GM18867 (cell line): ENCODE data around the gene FXN.
A peak's percentile ranks its signal among the peaks of the same experiment; 100 is the strongest.
"Not testable (repeated sequence)": the region's sequence is repeated elsewhere in the genome, so short reads cannot be mapped to it uniquely, and the experiment has no call there.

Experiments used
- ATAC-seq: cut with Tn5 transposase; IDR thresholded peaks from one replicate; pipeline ENCODE4 v1.9.1; 2021; ENCODE audit warnings: mild to moderate bottlenecking, moderate library complexity; ENCODE audit not compliant: unreplicated experiment

Gene FXN

GRCh38 chr9:69097923-69098593 is 62.5 kb downstream of the FXN start:
- no peak for ATAC-seq

GRCh38 chr9:69103348-69103996 is 67.9 kb downstream of the FXN start:
- not testable (repeated sequence) for ATAC-seq

- no peak for ATAC-seq
These were observed 69.4 kb downstream of the FXN start for GRCh38 chr9:69104830-69105527.

DNA sequence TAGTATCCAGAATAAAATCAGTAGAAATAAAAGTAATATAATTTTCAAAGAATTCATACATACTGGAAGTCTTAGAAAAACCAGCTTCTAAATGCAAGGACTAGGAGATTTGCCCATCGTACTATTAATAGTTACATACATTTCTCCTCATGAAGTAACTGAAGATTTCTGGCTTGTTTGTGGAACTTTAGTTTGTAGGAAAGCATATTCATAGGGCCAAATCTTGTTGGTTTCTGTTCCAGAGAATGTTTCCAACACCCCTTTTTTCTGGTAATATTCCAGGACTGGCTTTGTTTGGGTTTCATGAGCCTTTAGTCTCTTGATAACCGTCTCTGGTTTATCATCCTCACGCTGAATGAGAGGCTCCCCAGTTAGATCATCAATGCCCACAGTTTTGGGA is 72.2 kb downstream of the FXN start:
- ATAC-seq, result no peak

GRCh38 chr9:69108706-69109105 is 73.2 kb downstream of the FXN start:
- not testable (repeated sequence) for ATAC-seq

DNA sequence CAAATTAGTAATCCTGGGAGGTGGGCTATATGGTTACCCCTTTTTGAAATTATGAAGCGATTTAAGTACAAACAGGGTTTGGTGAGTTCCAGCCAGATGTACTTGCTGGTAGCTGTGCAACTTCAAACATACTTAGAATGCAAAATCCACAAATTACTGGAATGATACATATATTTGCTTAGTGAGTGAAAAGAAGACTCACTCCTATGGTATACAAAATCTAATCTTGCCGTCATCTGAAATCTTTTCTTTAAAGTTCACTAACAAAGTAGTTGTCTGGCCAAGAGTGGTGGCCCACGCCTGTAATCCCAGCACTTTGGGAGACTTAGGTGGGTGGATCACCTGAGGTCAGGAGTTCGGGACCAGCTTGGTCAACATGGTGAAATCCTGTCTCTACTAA is 73.6 kb downstream of the FXN start:
- no peak for ATAC-seq

DNA sequence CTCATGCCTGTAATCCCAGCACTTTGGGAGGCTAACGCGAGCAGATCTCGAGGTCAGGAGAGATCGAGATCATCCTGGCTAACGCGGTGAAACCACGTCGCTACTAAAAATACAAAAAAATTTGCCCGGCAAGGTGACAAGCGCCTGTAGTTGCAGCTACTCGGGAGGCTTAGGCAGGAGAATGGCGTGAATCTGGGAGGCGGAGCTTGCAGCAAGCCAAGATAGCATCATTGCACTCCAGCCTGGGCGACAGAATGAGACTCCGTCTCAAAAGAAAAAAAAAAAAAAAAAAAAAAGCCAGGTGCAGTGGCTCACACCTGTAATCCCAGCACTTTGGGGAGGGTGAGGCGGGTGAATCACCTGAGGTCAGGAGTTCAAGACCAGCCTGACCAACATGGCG is 77.1 kb downstream of the FXN start:
- not testable (repeated sequence) for ATAC-seq

GRCh38 chr9:69115621-69116020 is 80.1 kb downstream of the FXN start:
- no peak for ATAC-seq

DNA sequence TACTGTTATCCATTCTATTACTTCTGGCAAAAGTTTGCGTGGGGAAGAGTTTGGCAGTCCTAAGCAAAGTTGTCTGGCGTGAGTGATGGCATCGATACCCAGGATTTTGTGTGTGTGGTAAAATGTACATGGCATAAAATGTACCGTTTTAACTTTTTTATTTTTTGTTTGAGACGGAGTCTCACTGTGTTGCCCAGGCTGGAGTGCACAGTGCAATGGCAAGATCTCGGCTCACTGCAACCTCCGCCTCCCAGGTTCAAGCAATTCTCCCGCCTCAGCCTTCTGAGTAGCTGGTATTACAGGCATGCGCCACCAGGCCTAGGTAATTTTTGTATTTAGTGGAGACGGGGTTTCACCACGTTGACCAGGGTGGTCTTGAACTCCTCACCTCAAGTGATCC is 83.1 kb downstream of the FXN start:
- no peak for ATAC-seq

DNA sequence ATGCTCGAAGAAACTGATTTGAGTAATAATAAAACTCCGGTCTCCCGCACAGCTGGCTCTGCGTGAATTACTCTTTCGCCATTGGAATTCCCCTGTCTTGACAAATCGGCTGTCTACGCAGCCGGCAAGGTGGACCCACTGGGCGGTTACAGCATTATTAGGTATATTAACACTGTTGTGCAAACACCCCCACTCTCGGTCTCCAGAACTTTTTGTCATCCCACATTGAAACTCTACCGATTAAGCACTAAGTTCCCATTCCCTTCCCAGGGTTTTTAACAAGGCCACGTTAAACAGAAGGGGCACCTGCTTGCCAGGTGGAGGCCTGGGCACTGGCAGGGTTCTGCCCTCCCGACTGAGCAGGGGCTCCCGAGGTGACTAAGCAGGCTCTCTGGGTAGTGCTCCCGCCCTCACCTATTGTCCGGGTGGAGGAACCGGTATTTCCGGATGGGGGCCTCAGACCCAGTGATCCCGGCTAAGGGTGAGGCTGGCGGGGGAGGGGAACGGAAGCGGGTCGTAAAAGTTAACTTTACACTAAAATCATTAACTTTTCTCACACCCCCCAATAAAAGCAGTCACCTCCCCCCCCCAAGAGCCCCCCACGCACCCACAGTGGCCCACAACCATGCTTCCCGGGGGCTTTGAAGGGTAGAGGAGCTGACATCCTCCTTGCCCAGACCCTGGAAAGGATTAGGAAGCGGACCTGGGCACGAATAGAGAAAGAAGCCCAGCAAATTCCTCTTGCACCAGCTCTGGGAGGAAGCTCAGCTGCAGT is 85.0 kb downstream of the FXN start:
- ATAC-seq, result no peak

DNA sequence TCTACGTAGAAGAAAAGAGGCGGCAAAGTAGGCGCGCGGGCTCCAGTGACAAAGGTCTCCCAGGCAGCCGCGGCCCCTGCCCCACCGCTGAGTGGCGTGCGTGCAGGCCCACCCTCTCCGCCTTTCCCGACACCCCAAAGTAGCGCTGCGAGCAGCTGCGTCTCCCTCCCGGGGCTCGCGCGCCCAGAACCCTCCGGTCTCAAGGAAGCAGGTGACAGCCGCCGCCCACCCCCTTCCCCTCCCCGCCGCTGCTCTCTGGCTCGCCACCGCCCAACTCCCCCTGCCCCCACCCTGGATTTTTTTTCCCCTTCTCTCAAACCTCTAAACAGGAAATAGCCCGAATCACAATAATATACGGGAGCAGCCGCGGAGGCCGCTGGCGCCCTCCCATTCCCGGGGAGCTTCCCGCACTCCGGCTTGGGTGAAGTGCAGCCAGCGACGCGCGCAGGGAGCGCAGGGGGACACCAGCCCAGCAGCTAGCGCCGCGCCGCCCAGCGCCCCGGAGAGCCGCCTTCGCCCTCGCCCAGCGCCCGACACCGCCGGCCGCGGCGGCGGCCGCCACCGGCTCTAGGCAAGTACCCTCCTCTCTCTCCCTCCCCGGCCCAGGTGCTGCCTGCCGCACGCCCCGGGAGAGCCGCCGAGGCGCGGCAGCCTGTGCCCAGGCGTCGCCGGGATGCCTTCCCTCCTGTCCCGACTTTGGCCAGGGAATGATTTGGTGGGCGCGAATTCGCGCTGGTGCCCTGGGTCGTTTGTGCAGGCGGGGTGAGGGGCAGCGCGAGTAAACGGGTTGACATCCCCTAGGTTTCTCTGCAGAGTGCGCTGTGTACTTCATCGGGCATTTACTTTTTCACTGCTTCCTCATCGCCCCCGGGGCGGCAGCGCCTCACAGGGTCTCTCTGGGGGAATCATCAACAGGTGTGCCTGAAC is 85.9 kb downstream of the FXN start:
- ATAC-seq, result peak; percentile 78

DNA sequence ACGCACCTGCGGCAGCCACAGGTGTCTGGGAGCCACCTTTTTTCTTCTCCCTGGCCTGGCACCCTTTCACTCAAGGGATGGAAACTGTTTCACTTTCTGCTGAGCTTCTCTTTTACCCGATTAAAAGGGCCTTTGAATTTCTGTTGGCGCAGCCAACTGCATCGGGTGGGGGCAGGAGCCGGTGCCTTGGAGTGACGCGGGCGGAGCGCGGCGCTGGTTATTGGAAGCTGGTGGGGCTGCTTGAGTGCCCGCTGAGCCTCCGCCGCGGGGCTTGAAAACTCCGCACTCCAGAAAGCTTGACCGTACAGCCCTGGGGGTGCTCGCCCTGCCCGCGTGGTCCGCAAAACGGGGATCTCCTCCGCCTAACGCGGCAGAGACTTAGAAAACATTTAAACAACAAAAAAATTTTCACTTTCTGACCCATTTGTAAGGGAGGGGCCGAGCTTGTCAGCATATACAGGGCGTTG is 86.6 kb downstream of the FXN start:
- peak; percentile 63 for ATAC-seq

GRCh38 chr9:69122549-69123141 is 87.1 kb downstream of the FXN start:
- ATAC-seq, result no peak

DNA sequence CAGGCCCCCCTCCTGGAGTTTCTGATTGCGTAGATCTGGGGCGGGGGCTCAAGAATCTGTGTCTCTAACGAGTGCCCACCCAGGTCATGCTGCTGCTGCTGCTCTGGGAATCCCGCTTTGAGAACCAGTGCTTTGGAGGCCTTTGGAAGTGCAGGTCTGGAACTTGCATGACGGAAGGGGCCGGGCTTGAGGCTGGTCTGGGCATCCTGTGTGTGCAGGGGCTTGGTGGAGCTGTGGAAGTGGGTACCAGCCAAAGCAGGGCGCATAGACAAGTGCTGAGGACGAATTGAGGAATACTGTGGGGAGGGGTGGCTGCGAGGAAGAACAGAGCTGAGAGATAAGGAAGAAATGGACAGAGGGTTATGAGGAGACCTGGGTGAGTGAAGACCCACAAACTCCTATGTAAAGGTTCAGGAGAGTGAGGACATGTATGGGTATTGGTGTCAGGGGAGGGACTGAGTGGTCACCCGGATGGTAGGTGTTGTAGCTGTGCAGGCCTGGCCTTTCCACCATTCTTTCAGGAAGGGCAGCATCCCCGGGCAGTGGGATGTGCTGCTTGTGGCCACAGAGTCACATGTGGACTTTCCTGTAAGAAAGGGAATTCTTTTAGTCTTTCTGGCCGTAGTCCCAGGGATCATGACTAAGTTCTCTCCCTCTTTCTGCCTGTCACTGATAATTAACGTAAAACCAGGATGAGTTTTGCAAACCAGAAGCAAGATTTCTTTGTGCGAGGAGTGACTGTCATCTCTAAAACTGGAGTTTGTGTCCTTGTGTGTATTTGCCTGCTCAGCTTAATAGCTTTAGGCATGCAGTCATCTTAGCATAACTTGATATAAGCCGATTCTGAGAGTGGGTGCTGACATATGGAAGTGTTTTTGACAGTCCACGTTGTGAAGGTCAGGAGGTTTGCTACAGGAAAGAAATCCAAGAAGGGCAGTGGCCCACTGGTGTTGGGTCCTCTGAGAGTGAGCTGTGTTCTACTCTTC is 95.2 kb downstream of the FXN start:
- ATAC-seq, result no peak

DNA sequence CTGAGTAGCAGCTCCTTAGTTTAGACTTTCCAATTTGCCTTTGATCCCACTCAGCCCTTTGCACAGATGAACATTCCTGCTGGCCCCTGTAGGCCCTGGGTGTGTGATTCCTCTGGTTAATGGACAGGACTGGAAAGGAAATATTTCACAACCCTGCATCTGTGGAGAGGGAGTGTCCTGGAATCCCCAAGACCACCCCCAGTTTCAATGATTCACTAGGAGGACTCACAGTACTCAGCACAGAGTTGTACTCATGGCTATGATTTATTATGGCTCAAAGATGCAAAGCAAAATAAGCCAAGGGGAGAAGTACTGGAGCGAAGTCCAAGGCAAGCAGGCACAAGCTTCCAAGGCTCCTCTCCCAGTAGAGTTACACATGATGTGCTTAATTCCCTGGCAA is 96.1 kb downstream of the FXN start:
- no peak for ATAC-seq

DNA sequence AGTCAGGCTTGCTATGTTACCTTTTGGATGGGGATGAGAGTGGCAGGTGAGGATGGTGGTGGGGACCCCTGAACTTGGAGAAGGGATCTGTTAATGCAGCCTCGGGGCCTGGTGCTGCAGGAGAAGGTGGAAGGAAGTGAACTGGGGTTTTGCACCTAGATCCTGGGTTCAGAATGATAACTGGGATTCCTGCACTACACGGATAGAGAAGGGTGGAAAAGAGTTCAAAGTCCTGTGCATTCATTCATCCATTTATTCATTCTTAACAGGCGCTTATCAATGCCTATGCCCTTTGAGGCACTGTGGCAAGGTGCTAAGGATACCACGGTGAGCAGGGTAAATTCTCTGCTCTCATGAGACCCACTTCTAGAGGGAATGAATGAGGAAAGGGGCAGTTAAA is 96.8 kb downstream of the FXN start:
- no peak for ATAC-seq

DNA sequence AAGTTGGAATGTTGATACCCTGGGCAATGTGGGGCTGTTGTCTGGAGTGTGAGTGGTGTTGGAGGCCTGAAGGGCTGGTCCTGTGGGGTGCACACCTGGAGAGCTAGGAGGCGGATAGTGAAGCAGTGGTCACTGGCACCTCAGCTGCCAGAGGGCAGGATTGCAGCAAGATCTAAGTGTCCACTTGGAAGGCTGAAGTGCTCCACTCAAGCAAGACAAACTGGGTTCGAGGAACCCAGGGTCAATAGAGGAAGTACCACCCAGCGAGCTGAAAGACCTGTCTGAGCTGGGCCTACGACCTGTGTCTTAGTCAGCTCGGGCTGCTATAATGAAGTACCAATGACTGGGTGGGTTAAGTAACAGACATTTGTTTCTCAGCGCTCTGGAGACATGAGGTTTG is 98.9 kb downstream of the FXN start:
- ATAC-seq, result no peak

DNA sequence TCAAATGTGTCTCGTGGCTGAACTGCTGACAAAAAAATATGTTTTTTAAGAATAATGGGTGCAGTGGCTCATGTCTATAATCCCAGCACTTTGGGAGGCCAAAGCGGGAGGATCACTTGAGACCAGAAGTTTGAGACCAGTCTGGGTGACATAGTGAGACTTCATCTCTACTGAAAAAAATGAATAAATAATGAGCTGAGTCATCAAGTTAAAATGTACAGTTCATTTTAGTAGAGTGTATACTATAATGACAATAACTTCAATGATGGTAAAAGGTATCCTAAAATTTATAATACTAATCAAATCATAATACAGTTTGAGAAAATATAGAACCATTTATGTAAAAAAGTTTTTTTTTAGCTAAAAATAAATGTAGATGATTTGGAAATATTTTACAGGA is 100.6 kb downstream of the FXN start:
- no peak for ATAC-seq

DNA sequence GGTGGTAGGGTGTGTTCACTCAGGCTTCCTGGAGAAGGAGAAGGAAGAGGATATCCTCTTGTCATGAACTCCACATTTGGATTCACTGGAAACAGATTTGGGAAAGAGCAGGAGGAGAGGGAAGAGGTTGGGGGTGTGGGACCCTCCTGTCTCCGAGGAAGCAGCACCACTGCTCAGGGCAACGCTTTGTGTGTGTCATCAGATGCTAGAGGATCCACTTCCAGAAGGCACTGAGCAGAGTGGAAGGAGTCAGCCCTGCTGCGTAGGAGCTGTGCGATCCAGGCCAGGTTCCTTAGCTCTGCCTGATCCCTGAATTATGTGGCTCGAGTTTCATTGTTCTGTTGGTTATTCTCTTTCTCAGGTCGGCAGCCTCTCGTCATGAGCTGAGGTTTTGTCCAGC is 101.2 kb downstream of the FXN start:
- ATAC-seq, result no peak
